Transverse colon (tissue), 4 donors: ENCODE measurements around the gene C19orf12.

Experiments
- EP300 ChIP-seq: sonication (generic); formaldehyde crosslinking; IDR thresholded peaks from one replicate; pipeline ENCODE4 v1.6.1; 2017; ENCODE audit warnings: antibody characterized with exemption, low read depth
- POLR2A ChIP-seq: fragments of 450-650 bp; IDR thresholded peaks from one replicate; pipeline ENCODE4 v1.6.1; 2016; ENCODE audit warnings: antibody characterized with exemption, mild to moderate bottlenecking, moderate library complexity
- POLR2AphosphoS5 ChIP-seq, 3 donors: sonication (generic); formaldehyde crosslinking; IDR thresholded peaks; one replicate each; pipeline ENCODE4 v1.6.1; 2016; ENCODE audit warnings: antibody characterized with exemption in 3 of 3
- TF ChIP-seq, protein P1 (sequence below), 5 experiments: fragments of 200-600 bp in 3 of 5; fragments of 450-650 bp in 2 of 5; sonication (generic) in 3 of 5; IDR thresholded peaks; 1 replicate in 2 of 5; 2 replicates in 3 of 5; pipeline ENCODE4 v1.5.1; 2016 to 2017; ENCODE audit warnings: antibody characterized with exemption in 5 of 5, inconsistent platforms in 3 of 5, mild to moderate bottlenecking in 2 of 5, moderate library complexity in 1 of 5

DNA sequence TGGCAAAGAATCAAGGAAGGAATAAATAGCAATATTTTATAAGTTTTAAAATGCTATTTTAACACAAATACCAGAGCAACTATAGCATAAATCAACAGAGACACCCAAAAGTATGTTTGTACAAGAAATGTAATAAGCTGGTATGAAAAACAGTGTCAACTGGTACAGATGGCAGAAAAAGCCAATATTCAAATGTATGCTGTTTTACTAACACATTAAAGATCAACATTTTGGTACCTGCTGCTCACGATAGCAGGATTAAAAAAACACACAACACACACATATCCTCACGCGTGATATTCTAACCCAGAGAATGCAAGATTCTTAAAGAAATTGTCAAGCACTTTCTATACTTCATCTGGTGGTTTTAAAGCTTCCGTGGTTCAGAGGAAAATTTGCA is 48.1 kb upstream of the C19orf12 start:
- TF ChIP-seq, protein P1, sequence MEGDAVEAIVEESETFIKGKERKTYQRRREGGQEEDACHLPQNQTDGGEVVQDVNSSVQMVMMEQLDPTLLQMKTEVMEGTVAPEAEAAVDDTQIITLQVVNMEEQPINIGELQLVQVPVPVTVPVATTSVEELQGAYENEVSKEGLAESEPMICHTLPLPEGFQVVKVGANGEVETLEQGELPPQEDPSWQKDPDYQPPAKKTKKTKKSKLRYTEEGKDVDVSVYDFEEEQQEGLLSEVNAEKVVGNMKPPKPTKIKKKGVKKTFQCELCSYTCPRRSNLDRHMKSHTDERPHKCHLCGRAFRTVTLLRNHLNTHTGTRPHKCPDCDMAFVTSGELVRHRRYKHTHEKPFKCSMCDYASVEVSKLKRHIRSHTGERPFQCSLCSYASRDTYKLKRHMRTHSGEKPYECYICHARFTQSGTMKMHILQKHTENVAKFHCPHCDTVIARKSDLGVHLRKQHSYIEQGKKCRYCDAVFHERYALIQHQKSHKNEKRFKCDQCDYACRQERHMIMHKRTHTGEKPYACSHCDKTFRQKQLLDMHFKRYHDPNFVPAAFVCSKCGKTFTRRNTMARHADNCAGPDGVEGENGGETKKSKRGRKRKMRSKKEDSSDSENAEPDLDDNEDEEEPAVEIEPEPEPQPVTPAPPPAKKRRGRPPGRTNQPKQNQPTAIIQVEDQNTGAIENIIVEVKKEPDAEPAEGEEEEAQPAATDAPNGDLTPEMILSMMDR (IDR thresholded peaks at IDR 0.05), result no peak
- TF ChIP-seq POLR2AphosphoS5 (IDR thresholded peaks at IDR 0.05) (no peak), EP300 (no peak), POLR2A (no peak)
